GM21423 (cell line): ENCODE results near the gene FAM124B.

ENCODE experiments used
- ATAC-seq: cut with Tn5 transposase; IDR thresholded peaks from one replicate; pipeline ENCODE4 v1.9.1; 2021; ENCODE audit warnings: mild to moderate bottlenecking, moderate library complexity; ENCODE audit not compliant: unreplicated experiment

Gene FAM124B

DNA sequence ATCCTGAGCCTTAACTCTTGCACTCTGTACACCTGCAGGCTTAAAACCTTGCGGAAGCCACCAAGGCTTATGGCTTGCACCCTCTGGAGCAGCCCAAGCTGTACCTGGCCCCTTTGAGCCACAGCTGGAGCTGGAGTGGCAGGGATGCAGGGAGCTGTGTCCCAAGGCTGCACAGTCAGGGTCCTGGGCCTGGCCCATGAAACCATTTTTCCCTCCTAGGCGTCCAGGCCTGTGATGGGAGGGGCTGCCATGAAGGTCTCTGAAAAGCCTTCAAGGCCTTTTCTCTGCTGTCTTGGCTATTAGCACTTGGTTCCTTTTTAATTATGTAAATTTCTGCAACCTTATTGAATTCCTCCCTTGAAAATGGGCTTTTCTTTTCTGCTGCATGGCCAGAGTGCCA lies 56.4 kb downstream of the FAM124B start:
- no peak for ATAC-seq

DNA sequence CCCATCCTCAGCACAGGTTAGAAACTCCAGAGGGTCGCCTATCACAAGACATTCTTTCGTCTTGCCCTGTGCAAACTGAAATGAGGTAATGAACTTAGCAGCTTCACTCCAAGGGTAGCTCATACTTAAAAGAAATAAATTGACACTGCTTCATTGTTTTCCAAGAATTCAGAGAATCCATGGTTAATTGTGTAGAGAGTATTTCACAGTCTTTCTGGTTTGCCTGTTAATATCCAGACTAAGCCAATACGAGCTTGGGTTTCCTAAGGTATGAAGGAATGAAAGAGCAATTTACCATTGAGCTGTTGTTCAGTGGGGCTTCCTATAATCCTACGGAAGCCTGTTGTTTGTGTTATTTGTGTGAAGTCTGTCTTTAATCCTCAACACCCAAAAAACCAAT lies 58.7 kb downstream of the FAM124B start:
- no peak for ATAC-seq

- no peak for ATAC-seq
Measured at GRCh38 chr2:224335991-224336390, 65.9 kb downstream of the FAM124B start.

DNA sequence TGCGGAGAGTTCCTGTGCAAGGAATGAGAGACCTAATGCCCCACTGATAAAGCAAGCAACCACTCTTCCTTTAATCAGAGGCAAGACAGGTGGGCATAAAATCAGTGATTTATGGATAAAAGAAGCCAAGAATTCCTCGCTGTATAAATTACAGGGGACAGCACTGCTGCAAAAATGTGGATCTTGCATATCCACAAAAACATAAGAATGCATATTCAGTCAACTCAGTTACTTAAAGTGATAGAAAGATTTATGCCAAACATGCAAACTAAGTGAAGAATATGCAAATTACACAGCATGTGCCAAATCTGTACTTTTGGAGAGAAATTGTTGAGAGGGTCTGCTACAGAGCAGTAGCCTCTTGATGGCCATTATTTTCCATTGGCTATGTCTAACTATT lies 67.2 kb downstream of the FAM124B start:
- no peak for ATAC-seq

GRCh38 chr2:224333726-224334482 lies 68.0 kb downstream of the FAM124B start:
- no peak for ATAC-seq

- ATAC-seq = no peak
Measured at GRCh38 chr2:224331698-224332097, 70.2 kb downstream of the FAM124B start.

DNA sequence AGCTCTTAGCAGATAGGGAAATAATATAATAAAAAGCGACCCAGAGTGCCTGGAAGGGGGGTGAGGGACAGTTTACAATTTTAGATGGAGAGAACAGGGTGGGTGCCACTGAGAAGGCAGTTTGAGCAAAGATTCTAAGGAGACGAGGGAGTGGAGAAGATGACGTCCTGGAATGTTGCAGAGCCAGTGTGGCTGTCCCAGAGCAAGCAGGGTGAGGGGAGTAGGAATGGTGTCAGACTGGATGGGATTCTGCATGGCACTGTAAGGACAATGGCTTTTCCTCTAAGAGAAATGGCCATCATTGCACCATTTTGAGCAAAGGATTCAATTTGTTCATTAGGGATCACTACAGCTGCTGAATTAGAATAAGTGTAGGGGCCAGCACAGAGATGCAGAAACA lies 73.1 kb downstream of the FAM124B start:
- no peak for ATAC-seq
